LoVo (cell line): ENCODE results near the gene NCBP2.
"Not testable (repeated sequence)": the region's sequence is repeated elsewhere in the genome, so short reads cannot be mapped to it uniquely, and the experiment has no call there.

Experiments used
- DNase-seq: peaks from one replicate; pipeline ENCODE4 v3.0.0-alpha.2; 2016; ENCODE audit warnings: low spot score

The NCBP2 gene

DNA sequence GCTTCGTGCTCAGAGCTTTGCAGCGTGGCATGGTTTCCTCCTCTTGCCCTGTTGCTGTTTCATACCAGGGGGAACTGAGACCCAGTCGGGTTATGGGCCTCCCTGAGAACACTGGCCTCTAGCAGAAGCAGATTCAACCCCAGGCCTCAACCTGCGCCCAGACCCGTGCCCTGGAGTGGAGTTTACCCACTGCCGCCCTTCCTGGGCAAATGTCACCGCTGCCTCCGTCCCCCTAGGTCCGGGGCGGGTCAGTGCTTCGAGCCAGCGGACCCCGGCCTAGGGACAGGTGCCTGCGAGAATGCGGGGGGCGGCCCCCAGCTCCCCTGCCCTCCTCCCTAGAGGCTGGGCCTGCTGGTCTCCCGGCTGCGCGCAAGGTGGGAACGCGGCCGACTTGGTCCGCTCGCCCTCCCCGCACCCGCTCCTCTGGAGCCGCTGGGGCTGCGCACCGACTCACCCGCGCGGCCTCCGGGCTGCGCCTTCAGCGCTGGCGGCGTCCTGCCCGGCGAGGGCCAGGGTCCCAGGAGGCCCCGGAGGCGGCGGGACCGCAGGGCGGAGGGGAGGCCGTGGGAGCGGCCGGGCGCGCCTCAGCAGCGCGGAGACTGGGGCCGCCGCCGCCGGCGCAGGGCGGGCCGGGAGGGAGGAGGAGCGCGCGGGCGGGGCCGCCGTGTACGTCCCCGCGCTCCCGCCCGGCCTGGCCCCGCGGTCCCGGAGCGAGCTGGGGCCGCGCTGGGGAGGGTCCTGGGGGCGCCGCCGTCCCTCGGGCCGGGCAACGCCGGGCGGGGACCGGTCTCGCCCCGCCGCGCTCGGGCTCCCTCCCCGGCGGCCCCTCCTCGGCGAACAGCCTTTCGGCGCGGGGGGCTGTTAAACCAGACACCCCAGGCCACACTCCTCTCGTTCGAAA, 26.2 kb upstream of the NCBP2 start, which contains the start of gene PIGZ:
Gene PIGZ (minus strand): TSS at position 601 of the 901 bp plus-strand sequence. CDS start 16,802 bp downstream, outside the sequence.
- DNase-seq = peak; percentile 54

DNA sequence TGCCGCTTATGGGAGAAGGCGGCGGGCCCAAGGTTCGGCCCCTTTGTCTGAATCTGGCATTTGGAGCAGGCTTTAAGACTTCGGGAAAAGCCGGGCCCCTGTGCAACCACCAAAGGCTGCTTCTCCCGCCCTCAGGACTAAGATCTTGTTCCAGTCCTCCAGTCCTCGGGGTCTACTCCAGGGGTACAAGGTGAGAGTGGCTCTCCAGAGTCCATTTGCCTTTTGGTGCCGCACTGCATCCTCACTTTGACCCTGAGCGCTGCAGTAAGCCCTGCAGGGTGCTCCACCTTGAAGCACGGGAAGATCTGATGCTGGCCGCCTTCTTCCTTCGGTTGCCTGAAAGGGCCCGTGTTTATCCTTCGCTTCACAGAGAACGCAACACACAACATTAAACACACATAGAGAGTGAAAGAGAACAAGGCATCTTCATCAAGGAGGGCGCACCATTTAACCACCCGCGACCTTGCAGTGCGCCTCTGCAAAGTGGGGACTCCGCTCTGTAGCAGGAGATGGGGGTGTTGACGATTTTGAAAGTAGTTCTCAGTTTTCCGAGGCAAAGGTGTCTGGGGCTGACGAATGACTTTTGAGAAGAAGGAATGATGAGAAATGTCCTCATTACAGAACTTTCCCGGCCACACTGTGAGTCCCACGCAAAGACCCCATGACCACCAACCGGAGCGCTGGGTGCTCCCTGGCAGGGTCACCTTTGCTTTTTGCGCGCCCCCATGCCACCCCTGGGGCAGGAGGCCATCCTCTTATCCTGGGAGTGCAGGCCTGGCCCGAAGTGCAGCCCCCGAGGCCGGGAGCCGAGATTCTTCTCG, 25.3 kb upstream of the NCBP2 start:
- DNase-seq = no peak

DNA sequence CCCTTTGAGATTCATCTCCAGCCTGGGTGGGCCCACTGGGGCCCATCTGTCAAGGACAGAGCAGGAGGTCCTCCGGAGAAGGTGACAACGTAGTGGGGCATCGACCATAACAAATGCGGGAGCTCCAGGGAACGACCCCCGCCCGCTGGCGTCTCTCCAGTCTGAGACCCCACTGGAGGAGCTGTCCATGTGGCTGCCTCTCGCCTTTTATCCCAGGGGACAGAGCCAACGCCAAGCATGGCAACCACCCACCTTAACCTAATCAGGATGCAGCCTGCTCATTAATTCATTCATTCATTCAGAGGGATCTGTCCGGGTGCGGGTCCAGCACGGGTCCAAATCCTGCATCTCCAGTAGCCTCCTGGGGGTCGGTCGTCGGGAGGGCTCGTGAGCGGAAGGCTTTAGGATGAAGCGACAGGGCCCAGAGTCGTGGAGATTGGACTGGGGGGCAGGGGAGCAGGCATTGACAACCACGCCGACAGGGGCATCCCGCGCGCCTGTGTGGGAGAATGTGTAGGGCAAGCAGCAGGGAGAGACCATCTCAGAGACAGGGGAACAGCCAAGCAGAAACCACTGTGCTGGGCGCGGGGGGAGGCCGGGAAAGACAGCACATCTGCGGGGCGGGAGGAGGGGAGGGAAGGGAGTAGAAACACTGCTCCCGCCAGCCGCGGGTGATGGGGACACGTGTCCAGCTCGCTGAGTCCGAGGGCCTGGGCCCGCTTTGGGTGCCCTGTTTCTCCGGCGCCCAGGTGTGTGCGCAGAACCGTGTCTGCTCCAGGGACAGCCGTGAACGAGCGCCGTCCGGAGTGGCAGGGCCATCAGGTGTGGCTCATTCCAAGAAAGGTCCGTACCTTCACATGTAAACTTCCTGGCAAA, 24.4 kb upstream of the NCBP2 start:
- no peak for DNase-seq

DNA sequence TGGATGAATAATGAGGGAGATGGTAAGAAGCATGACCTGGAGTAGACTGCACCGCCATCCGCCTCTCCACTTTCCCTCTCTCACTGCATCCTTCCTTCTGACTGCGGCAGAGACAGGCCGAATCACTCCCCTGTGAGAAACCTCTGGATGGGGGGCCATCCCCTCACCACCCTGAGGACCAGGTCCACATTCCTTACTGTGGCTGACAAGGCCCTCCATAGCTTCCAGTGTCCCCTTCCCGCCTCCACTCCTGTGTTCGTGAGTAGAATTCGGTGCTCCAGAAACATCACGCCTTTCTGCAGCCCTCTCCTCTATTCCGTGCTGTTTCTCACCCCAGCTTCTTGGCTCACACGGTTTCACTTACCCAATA, 23.5 kb upstream of the NCBP2 start:
- DNase-seq = no peak

DNA sequence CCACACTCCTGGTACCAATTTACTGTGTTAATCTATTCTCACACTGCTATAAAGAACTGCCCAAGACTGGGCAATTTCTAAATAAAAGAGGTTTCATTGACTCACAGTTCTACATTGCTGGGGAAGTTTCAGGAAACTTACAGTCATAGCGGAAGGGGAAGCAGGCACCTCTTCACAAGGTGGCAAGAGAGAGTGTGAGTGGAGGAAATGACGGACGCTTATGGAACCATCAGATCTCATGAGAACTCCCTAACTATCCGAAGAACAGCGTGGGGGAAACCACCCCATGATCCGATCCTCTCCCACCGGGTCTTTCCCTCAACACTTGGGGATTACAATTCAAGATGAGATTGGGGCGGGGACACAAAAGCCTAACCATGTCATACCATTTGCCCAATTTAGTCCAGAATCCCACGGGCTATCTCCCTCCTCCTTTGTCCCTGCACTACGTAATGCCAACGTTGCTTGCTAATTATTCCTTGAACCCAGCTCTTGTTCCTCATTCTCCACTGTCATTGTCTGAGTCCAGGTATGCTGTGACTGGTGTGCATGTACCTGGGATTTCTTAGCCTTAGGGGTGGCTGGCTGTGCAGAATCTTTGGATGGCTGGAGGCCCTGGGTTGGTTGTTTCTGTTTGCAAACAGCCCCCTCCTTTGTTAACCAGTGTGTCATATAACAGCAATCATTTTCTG, 22.9 kb upstream of the NCBP2 start:
- DNase-seq = no peak

DNA sequence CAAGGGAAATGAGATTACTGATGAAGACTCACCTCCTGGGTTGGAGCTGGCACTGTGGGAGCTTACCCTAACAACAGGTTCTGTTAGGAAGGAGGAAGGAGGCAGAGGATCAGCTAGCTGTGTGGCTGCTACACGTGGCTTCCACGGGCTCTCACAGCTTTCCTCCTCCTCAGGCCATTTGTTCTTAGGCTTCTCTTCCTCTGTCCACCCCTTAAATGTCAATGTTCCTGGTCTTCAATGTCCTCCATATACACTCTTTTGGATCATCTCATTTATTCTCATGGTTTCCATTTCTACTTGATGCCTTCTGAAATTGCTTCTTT, 21.3 kb upstream of the NCBP2 start:
- DNase-seq = no peak

DNA sequence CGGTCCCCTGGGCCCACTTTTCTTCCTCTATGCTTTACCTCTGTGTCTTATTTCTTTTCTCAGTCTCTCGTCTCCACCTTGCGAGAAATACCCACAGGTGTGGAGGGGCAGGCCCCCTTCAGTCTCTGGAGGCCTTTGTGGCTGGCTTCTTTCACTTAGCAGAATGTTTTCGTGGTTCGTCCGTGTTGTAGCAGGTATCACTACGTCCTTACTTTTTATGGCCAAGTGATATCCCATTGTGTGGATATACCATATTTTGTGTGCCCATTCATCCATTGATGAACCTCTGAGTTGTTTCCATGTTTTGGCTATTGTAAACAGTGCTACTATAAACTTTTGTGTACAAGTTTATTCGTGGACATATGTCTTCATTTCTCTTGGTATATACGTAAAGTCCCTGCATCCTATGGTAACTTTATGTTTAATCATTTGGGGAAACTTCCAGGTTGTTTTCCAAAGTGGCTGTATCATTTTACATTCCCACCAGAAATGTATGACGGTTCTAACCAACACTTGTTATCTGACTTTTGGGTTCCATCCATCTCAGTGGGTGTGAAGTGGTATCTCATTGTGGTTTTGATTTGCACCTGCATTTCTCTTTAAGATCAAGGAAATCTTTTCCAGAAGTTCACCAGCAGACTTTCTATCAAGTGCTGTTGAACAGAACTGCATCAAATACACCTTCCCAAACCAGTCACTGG, 20.8 kb upstream of the NCBP2 start:
- no peak for DNase-seq

DNA sequence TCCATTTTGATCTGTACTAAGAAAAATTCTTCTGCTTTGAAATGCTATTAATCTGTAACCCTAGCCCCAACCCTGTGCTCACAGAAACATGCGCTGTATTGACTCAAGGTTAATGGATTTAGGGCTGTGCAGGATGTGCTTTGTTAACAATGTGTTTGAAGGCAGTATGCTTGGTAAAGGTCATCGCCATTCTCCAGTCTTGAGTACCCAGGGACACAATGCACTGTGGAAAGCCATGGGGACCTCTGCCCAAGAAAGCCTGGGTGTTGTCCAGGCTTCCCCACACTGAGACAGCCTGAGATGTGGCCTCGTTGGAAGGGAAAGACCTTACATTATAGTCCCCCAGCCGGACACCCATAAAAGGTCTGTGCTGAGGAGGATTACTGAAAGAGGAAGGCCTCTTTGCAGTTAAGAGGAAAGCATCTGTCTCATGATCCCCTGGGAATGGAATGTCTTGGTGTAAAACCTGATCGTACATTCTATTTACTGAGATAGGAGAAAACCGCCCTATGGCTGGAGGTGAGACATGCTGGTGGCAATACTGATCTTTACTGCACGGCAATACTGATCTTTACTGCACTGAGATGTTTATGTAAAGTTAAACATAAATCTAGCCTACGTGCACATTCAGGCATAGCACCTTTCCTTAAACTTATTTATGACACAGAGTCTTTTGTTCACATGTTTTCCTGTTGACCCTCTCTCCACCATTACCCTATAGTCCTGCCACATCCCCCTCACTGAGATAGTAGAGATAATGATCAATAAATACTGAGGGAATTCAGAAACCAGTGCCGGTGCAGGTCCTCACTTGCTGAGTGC, 20.0 kb upstream of the NCBP2 start:
- no peak for DNase-seq

DNA sequence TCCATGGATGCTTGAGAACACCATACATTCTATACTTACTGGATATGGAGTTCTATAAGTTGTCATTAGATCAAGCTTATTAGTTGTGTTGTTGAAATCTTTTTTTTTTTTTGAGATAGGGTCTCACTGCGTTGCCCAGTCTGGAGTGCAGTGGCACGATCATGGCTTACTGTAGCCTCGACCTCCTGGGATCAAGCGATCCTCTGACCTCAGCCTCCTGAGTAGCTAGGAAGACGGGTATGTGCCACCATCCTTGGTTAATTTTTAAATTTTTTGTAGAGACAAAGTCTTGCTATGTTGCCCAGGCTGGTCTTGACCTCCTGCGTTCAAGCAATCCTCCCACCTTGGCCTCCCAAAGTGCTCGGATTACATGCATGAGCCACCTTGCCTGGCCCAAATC, 12.5 kb upstream of the NCBP2 start:
- DNase-seq = no peak

DNA sequence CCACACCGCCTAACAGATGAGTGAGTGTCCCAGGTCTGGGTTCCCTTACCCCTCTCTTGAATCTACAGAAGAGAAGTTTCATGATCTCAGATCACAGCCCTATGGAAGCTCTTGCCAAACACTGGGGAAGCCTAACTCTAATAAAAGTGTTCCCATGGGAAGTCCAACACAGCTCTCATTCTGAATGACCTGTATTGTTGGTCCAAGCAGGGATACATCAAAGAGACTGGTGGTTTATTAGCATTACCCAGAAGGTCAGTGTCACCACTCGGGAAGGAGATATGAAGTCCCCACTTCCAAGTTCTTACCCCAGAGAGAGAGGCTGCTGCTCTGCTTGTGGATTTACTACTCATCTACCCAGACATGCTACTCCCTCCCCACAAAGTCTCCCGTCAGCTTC, 9.0 kb upstream of the NCBP2 start:
- DNase-seq = no peak

DNA sequence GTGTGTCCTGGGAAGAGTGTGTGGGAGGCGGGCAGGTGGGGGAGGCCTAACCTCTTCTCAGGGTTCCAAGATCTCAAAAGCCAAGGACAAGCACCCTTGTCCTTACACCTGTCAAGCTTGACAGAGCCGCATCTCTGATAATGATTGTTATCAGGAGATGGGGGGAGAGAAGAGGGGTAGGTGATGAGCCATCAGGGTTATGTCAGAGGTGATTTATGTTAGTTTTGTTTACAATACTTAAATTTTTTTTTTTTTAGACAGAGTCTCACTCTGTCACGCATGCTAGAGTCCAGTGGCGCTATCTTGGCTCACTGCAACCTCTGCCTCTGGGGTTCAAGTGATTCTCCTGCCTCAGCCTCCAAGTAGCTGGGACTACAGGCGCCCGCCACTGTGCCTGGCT, 7.4 kb upstream of the NCBP2 start:
- DNase-seq = no peak

DNA sequence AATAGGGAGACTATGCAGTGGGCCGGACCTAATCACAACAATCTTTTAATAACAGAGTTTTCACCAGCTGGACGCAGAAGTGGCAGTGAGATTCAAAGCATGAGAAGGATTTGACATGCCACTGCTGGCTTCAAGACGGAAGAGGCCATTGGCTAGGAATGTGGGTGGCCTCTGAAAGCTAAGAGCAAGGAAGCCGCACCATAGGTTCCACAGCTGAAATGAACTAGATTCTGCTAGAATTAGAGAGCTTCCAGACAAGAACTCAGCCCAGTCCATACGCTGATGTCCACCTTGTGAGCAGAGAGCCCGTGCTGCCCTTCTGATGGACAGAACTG, 6.9 kb upstream of the NCBP2 start:
- no peak for DNase-seq

DNA sequence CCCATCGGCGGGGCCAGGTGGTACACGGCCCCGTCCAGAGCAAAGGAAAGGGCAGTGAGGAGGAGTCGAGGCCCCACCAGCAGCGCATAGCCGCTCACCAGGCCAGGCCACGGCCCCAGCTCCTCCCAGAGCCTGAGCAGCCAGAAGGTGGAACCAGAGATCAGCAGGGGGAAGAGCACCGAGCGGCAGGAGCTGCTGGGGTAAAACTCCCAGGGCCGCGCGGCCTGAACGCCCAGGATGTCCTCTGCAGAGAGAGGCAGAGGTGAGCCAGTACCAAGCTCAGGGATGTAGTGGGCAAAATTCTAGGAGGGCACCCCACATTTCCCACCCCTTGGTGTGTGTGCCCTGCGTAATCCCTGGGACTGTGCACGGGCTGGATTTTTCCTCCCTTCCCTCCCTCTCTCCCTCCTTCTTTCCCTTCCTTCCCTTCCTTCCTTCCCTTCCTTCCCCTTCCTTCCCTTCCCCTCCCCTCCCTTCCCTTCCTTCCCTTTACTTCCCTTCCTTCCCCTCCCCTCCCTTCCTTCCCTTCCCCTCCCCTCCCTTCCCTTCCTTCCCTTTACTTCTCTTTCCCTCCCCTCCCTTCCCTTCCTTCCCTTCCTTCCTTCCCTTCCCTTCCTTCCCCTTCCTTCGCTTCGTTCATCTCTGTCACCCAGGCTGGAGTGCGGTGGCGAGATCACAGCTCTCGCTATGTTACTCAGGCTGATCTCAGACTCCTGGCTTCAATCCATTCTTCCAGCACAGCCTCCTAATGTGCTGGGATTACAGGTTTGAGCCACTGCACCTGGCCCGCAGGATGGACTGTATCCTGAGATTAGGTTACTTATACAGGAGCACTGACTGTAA, 6.3 kb upstream of the NCBP2 start:
- no peak for DNase-seq

DNA sequence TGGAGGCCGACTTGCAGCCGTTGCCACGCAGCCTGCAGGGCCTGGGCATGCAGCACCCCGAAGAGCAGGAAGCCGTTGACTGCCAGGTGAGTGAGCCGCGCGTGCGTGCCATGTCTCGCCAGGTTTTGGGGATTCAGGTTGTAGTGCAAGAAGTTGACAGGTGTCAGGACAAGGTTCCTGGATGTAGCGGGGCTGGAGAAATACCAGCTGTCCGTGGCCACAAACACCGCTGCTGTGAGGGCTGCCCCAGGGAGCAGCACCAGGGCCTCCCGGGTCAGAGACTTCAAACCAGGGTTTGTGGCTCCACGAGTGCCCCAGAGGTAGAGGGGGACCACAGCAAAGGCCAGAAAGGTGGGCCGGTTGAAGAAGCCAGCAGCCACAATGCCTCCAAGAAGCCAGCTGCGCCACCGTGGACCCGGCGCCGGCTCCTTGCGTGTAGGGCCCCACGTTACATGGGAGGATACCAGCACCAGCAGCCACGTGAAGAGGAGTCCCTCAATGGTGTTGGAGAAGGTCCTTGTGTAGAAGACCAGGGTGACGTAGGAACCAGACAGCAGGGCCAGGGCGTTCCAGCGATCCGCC, 5.6 kb upstream of the NCBP2 start:
- no peak for DNase-seq

DNA sequence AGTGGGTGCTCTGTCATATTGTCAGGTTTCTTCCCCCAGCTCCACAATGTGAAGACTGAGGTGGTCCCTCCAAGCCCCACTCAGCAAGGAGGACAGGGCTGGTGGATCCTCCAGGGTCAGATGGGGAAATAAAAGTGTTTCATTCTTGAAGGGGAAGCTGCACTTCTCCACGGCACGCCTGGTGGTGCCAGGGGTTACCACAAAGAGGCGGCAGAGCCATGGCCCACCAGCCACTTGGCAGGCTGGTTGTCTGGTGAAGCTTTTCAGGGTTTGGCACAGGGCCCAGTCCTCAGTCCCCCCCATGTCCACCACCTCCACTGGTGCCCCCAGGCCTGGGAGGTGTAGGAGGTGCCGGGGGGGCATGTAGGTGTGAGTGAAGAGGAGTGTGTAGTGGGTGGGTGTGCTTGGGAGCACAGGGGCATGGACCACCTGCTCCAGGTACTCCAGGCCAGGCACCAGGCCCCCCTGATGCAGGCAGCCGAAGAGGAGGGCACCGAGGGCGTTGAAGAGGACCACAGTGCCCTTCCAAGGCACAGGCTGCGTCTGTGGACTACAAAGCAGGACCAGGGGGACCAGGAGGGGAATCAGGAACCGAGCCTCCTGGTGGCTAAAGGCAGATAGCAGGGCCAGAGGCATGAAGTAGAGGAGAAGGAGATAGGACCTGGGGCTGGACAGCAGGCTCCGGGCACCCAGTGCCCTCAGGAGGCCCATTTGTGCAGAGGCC, 5.0 kb upstream of the NCBP2 start:
- no peak for DNase-seq

DNA sequence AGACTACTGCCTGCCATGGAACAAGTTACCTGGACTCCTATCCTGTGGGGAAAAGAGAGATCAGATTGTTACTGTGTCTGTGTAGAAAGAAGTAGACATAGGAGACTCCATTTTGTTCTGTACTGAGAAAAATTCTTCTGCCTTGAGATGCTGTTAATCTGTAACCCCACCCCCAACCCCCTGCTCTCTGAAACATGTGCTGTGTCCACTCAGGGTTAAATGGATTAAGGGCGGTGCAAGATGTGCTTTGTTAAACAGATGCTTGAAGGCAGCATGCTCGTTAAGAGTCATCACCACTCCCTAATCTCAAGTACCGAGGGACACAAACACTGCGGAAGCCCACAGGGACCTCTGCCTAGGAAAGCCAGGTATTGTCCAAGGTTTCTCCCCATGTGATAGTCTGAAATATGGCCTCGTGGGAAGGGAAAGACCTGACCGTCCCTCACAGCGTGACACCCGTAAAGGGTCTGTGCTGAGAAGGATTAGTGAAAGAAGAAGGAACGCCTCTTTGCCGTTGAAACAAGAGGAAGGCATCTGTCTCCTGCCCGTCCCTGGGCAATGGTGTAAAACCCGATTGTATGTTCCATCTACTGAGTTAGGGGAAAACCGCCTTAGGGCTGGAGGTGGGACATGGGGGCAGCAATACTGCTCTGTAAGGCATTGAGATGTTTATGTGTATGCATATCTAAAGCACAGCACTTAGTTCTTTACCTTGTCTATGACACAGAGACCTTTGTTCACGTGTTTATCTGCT, 1.9 kb upstream of the NCBP2 start:
- DNase-seq = not testable (repeated sequence)

DNA sequence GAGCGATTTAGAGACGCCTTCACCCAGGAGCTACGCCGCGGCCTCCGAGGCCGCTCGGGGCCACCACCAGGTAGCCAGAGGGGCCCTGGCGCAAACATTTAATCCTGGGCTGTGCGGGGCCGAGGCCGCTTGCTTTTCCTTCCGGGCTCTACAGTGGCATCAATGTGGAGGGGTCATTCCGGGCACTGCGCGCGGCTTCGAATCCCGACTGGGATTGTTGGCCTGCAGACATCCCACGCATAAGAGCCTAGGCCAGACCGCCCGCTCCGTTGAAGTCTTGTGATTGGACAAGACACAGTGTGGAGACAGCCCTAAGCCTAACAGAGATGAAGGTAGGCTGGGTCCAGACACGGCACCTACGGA, 568 bp upstream of the NCBP2 start:
- peak; percentile 4 for DNase-seq
